GM20000 (cell line): ENCODE data around the gene RUNDC3A.
A peak's percentile ranks its signal among the peaks of the same experiment; 100 is the strongest.
"Not testable (repeated sequence)": the region's sequence is repeated elsewhere in the genome, so short reads cannot be mapped to it uniquely, and the experiment has no call there.

Experiments
- DNase-seq: peaks from one replicate; pipeline ENCODE4 v3.0.0; 2012; ENCODE audit warnings: low spot score
- TF ChIP-seq, protein P1 (sequence below): IDR thresholded peaks from 2 replicates; pipeline ENCODE4 v1.5.1; 2012; ENCODE audit warnings: mild to moderate bottlenecking, control low read depth; ENCODE audit errors: extremely low read depth, missing control alignments

The RUNDC3A gene

DNA sequence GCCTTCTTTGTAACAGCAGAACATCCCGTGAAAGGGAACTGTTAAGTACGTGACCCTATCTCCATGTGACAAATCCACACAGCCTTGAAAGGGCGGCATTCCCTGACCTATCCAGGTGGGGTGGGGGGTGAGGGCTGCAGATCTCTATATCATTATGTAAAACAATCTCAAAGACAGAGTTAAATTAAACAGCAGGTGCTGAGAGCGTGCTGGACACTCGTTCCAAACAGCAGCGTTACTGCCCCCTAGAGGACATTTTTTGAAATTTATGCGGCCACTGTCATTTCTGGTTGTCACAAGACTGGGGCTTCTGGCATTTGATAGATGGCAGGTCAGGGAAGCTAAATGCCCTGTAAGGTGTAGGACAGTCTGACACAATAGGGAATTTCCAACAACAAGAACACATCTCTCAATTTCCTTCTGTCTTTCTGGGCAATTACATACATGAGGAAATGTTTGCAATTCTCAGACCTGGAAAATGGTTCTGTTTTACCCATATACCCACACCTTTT lies 22.9 kb downstream of the RUNDC3A start:
- peak; percentile 77 for DNase-seq
- TF ChIP-seq, protein P1, sequence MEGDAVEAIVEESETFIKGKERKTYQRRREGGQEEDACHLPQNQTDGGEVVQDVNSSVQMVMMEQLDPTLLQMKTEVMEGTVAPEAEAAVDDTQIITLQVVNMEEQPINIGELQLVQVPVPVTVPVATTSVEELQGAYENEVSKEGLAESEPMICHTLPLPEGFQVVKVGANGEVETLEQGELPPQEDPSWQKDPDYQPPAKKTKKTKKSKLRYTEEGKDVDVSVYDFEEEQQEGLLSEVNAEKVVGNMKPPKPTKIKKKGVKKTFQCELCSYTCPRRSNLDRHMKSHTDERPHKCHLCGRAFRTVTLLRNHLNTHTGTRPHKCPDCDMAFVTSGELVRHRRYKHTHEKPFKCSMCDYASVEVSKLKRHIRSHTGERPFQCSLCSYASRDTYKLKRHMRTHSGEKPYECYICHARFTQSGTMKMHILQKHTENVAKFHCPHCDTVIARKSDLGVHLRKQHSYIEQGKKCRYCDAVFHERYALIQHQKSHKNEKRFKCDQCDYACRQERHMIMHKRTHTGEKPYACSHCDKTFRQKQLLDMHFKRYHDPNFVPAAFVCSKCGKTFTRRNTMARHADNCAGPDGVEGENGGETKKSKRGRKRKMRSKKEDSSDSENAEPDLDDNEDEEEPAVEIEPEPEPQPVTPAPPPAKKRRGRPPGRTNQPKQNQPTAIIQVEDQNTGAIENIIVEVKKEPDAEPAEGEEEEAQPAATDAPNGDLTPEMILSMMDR = peak; percentile 72

DNA sequence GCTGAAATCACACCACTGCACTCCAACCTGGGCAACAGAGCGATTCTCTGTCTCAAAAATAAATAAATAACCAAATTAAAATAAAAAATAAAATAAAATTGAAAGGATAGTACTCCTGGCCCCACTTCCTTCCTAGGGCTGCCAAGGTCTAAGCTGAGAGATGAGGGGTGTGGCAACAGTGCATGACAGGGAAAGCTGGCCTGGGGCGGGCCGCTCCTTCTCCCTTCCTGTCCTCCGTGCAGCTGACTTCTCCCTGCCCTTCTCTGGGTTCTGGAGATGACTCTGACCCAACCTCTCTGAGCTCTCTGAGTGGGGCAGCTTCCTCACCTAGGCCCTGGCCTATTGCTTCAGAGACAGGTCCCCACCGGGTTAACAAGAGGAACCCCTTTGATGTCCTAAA lies 25.0 kb downstream of the RUNDC3A start:
- TF ChIP-seq, protein P1 = no peak
- DNase-seq = no peak

DNA sequence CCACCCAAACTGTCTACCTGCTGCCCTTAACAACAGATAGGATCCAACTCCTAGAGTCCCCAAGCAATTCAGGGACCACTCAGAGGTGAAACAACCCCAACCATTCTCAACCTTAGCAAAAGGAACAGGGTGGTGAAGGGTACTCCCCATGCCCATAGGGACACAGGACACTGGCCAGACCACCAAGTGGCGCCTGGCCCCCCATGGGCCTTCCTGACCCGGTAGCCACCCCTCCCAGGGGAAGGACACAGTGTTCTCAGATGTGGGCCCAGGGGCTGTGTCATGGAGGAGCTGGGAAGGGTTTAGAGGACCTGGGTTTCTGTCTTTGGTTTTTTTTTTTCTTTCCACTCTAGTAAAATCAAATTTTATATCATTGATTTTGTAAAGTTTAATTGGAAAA lies 25.9 kb downstream of the RUNDC3A start:
- TF ChIP-seq, protein P1 = no peak
- DNase-seq = no peak

DNA sequence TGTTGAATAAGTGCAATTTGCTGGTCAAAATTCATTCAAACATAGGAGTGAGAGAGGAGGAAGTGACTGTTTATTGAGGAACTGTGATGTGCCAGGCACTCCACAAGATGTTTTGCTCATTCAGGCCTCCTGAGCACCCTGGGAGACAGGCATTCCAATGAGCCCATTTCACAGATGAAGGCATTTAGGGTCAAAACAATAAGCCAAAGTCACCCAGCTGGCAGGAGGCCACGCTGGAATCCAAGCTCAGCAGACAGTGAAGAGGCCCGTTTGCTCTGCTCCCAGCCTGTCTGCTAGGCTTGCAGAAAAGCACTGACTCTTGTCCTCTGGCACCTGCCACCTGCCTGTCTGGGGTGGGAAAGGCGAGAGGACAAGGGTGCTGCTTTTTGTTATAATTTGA lies 26.3 kb downstream of the RUNDC3A start:
- no peak for DNase-seq
- TF ChIP-seq, protein P1 = no peak

GRCh38 chr17:44335564-44335963 lies 27.2 kb downstream of the RUNDC3A start:
- TF ChIP-seq, protein P1 = no peak

GRCh38 chr17:44335968-44336367 lies 27.6 kb downstream of the RUNDC3A start:
- TF ChIP-seq, protein P1 = no peak
- no peak for DNase-seq

More at GRCh38 chr17:44335564-44335963, 27.2 kb downstream of the RUNDC3A start:
- no peak for DNase-seq

GRCh38 chr17:44338702-44339101 lies 30.3 kb downstream of the RUNDC3A start:
- TF ChIP-seq, protein P1 = no peak
- no peak for DNase-seq

- not testable (repeated sequence) for DNase-seq
Measured at GRCh38 chr17:44340553-44340952, 32.2 kb downstream of the RUNDC3A start.
